HEK293T (cell line): ENCODE measurements around the gene APPL2.

Source experiments
- CTCF ChIA-PET: fragments of 350-600 bp; formaldehyde crosslinking; extraction: SDS; loops from one replicate; lab custom pipeline; 2021; ENCODE audit warnings: antibody characterized with exemption, inconsistent platforms; lab: Yijun Ruan, JAX
- POLR2A ChIA-PET: fragments of 350-600 bp; formaldehyde crosslinking; extraction: SDS; loops from one replicate; lab custom pipeline; 2020; ENCODE audit warnings: antibody characterized with exemption, inconsistent platforms; lab: Yijun Ruan, JAX
- DNase-seq: peaks from one replicate; pipeline ENCODE4 v3.0.0; 2012; ENCODE audit warnings: mixed read lengths; ENCODE audit errors: extremely low spot score
- ARNT ChIP-seq: fragments of 450-650 bp; IDR thresholded peaks from 2 replicates; pipeline ENCODE4 v1.6.1; 2017; ENCODE audit warnings: mild to moderate bottlenecking
- BHLHE40 ChIP-seq: fragments of 450-650 bp; IDR thresholded peaks from 2 replicates; pipeline ENCODE4 v1.6.1; 2016; ENCODE audit warnings: mild to moderate bottlenecking, moderate library complexity, borderline replicate concordance
- CTBP1 ChIP-seq: fragments of 450-650 bp; IDR thresholded peaks from 2 replicates; pipeline ENCODE4 v1.6.1; 2016; ENCODE audit warnings: borderline replicate concordance
- ELF4 ChIP-seq: fragments of 450-650 bp; IDR thresholded peaks from 2 replicates; pipeline ENCODE4 v1.6.1; 2017; ENCODE audit warnings: antibody characterized with exemption
- FOXA1 ChIP-seq: fragments of 450-650 bp; IDR thresholded peaks from 2 replicates; pipeline ENCODE4 v1.6.1; 2016; ENCODE audit warnings: mild to moderate bottlenecking
- FOXK2 ChIP-seq: fragments of 450-650 bp; IDR thresholded peaks from 2 replicates; pipeline ENCODE4 v1.6.1; 2016; ENCODE audit warnings: mild to moderate bottlenecking
- FOXM1 ChIP-seq: fragments of 450-650 bp; IDR thresholded peaks from 2 replicates; pipeline ENCODE4 v1.6.1; 2017; ENCODE audit warnings: mild to moderate bottlenecking, borderline replicate concordance
- HDGF ChIP-seq: fragments of 450-650 bp; IDR thresholded peaks from 2 replicates; pipeline ENCODE4 v1.6.1; 2017; ENCODE audit warnings: antibody characterized with exemption, borderline replicate concordance
- L3MBTL2 ChIP-seq: fragments of 450-650 bp; conservative IDR thresholded peaks from 2 replicates; pipeline ENCODE4 v1.6.1; 2016; ENCODE audit warnings: mild to moderate bottlenecking
- LEF1 ChIP-seq: fragments of 450-650 bp; IDR thresholded peaks from 2 replicates; pipeline ENCODE4 v1.6.1; 2017; ENCODE audit warnings: mild to moderate bottlenecking, borderline replicate concordance
- NFRKB ChIP-seq: fragments of 450-650 bp; IDR thresholded peaks from 2 replicates; pipeline ENCODE4 v1.6.1; 2016; ENCODE audit warnings: mild to moderate bottlenecking, moderate library complexity
- SP1 ChIP-seq: fragments of 450-650 bp; IDR thresholded peaks from 2 replicates; pipeline ENCODE4 v1.6.1; 2017
- SUZ12 ChIP-seq: fragments of 450-650 bp; IDR thresholded peaks from 2 replicates; pipeline ENCODE4 v1.6.1; 2016; ENCODE audit warnings: mild to moderate bottlenecking
- TARDBP ChIP-seq: fragments of 450-650 bp; IDR thresholded peaks from 2 replicates; pipeline ENCODE4 v1.6.1; 2016
- ZNF384 ChIP-seq: fragments of 450-650 bp; IDR thresholded peaks from 2 replicates; pipeline ENCODE4 v1.6.1; 2016
- TF ChIP-seq, protein P1 (sequence below): fragments of 450-650 bp; IDR thresholded peaks from 2 replicates; pipeline ENCODE4 v1.6.1; 2016

APPL2 gene

DNA sequence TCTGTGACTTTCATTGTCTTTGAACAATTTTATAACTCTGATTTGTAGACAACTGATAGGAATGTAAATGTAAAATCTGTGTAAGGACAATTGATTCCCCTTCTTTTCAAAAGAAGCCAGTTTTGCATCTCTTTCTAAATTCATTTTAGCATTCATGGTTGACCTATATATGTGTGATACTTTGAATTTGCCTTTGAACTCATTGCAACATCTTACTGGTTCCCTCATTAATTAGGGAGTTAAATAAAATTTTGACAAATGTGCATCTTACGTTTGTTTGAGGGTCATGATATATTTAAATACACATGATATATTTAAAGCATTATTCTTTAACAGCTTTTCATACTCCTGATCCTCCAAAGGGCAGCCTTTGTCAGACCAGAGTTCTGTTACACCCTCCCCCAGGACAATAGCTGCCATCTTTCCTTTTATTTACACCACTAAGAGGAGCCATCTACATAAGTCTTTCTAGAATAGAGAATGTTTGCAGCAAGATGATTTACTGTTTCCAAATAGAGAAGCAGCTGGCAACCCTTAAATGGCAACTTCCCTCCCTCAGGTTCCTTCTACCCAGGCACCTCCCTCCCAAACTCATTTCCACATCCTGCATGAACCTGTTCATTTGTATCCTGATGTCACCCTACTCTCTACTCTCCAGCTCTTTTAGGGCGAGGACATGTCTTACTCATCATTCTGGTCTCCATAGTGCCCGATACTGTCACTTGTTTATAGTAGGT, 40.2 kb upstream of the APPL2 start:
- POLR2A ChIA-PET, result no interaction called here
- no peak for DNase-seq
- CTCF ChIA-PET, result no interaction called here
- no peak for TF ChIP-seq LEF1
- no peak for TF ChIP-seq NFRKB
- TF ChIP-seq FOXK2, result no peak
- TF ChIP-seq, protein P1, sequence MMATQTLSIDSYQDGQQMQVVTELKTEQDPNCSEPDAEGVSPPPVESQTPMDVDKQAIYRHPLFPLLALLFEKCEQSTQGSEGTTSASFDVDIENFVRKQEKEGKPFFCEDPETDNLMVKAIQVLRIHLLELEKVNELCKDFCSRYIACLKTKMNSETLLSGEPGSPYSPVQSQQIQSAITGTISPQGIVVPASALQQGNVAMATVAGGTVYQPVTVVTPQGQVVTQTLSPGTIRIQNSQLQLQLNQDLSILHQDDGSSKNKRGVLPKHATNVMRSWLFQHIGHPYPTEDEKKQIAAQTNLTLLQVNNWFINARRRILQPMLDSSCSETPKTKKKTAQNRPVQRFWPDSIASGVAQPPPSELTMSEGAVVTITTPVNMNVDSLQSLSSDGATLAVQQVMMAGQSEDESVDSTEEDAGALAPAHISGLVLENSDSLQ, result no peak

DNA sequence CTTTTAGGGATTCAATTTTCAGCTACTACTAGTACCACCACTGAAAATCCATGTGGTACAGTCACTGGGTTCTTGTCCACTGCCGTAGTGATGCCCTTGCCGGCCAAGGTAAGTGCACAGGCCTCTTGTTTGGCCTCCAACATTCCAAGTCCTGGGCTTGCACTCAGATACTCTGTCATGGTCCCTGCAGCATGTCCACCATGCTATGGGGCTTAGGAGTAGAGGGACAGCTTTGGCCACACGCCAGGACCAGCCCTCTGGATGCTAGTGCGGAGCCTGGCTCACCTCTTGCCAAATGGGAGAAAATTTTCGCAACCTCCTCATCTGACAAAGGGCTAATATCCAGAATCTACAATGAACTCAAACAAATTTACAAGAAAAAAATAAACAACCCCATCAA, 38.6 kb upstream of the APPL2 start:
- CTCF ChIA-PET, result no interaction called here
- POLR2A ChIA-PET, result no interaction called here
- TF ChIP-seq ZNF384 (no peak), NFRKB (no peak), SUZ12 (no peak), ELF4 (no peak), TARDBP (no peak), FOXK2 (no peak), ARNT (no peak), FOXA1 (no peak), L3MBTL2 (no peak), HDGF (no peak), CTBP1 (no peak), LEF1 (no peak), SP1 (no peak), BHLHE40 (no peak), FOXM1 (no peak)
- TF ChIP-seq, protein P1, result no peak
- no peak for DNase-seq

DNA sequence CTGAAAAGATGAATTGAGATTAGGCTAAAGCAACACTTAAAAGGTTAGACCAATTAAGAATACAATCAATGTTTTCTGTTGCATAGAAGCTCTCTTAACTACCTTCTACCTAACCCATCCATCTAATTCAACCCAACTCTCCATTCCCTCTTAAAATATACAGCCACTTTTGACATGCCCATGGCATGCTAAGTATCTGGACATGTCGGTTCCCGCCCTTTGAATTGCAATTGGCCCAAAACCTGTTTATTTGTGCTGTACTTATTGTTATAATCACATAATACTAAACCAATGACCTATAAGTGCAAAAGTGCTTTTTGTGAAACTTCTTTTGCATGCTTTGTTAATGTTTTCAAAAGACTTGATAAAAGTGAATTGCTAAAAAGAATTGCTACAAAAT, 37.6 kb upstream of the APPL2 start:
- ChIA-PET CTCF (no interaction called here), POLR2A (interaction anchor here (0.8 kb wide), 1 partner anchor 38 kb away, joined by 3 read pairs; the partner anchor contains the start of gene APPL2)
- TF ChIP-seq ARNT (no peak), BHLHE40 (no peak), SP1 (no peak), FOXK2 (no peak), FOXM1 (no peak), HDGF (no peak), LEF1 (no peak), ZNF384 (no peak), L3MBTL2 (no peak), ELF4 (no peak), SUZ12 (no peak), CTBP1 (no peak), NFRKB (no peak), FOXA1 (no peak), TARDBP (no peak)
- no peak for DNase-seq

DNA sequence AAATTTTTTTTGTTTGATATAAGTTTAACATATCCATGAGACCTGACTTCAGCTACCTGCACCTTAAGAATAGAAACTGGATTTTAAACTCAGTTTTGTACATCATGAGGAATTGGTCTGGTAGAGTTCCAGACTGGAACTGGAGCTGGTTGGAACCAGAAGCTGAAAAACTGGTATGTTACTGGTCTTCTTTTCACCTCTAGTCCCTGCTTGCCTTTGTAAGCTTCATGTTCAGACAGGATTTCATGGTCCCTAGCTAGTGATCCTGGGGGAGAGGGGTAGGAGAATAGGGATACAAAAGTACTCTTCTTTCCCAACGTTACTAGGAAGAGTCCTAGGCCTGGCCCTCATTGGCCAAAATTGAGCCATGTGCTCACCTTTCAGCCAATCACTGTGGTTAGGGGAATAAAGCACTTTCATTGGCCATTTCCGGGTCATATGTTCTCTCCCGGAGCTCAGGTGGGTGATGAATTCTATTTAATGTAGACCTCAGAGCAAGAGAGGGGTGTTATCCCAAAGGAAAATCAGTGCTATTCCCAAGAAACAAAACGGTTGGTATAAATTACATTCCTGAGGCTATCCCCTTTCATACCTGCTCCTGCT, 36.9 kb upstream of the APPL2 start:
- no peak for DNase-seq
- TF ChIP-seq ELF4, result no peak
- no peak for TF ChIP-seq ZNF384
- TF ChIP-seq NFRKB, result no peak
- no peak for TF ChIP-seq BHLHE40
- TF ChIP-seq SP1, result no peak
- TF ChIP-seq FOXM1, result no peak
- TF ChIP-seq, protein P1, result no peak
- TF ChIP-seq FOXA1, result no peak
- no peak for TF ChIP-seq L3MBTL2
- TF ChIP-seq TARDBP, result no peak
- no peak for TF ChIP-seq HDGF
- CTCF ChIA-PET, result interaction anchor here (0.6 kb wide), 1 partner anchor 157 kb away, joined by 3 read pairs; no protein-coding TSS in a partner anchor

DNA sequence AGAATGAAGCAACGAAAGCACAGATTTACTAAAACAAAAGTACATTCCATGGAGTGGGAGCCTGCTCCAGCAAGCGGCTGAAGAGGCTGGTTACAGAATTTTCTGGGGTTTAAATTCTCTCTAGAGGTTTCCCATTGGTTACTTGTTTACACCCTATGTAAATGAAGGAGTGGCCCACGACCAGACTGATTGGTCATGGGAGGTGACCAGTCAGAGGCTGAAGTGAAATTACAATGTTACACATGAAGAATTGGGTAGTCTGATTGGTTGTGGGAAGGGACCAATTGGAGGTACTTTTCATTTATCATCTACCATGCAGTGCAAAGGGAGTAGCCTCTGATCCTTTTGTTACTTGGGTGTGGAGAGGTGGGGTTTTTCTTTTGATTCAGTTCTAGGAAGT, 36.2 kb upstream of the APPL2 start:
- ChIA-PET CTCF (interaction anchor here (0.6 kb wide), 1 partner anchor 158 kb away, joined by 3 read pairs; no protein-coding TSS in a partner anchor), POLR2A (no interaction called here)
- TF ChIP-seq HDGF, result no peak
- no peak for TF ChIP-seq ARNT
- TF ChIP-seq BHLHE40, result no peak
- TF ChIP-seq LEF1, result no peak
- TF ChIP-seq ELF4, result no peak
- TF ChIP-seq TARDBP, result no peak
- TF ChIP-seq, protein P1, result no peak
- TF ChIP-seq L3MBTL2, result no peak
- TF ChIP-seq SP1, result no peak
- no peak for TF ChIP-seq CTBP1
- TF ChIP-seq FOXM1, result no peak
- TF ChIP-seq ZNF384, result no peak
- no peak for TF ChIP-seq NFRKB
- TF ChIP-seq FOXK2, result no peak
- no peak for TF ChIP-seq FOXA1
- no peak for TF ChIP-seq SUZ12

More for the DNA sequence above, 36.9 kb upstream of the APPL2 start:
- POLR2A ChIA-PET, result no interaction called here

More for the DNA sequence above, 36.2 kb upstream of the APPL2 start:
- no peak for DNase-seq
